HEK293 (cell line): ENCODE results near the gene EOGT.

Source experiments
- GLI4 ChIP-seq: fragments of 450-650 bp; formaldehyde crosslinking; IDR thresholded peaks from 2 replicates; pipeline ENCODE4 v1.5.1; 2016; ENCODE audit warnings: missing biosample characterization, missing genetic modification characterization
- GLIS2 ChIP-seq: fragments of 450-650 bp; formaldehyde crosslinking; IDR thresholded peaks from 2 replicates; pipeline ENCODE4 v1.5.1; 2016; ENCODE audit warnings: missing biosample characterization, missing genetic modification characterization
- IKZF3 ChIP-seq: fragments of 450-650 bp; IDR thresholded peaks from 2 replicates; pipeline ENCODE4 v1.5.0; 2018; ENCODE audit warnings: missing biosample characterization, mild to moderate bottlenecking, missing genetic modification characterization, moderate library complexity
- KLF1 ChIP-seq: fragments of 450-650 bp; formaldehyde crosslinking; IDR thresholded peaks from 2 replicates; pipeline ENCODE4 v1.5.1; 2016; ENCODE audit warnings: missing biosample characterization, missing genetic modification characterization
- KLF8 ChIP-seq: fragments of 450-650 bp; formaldehyde crosslinking; IDR thresholded peaks from 2 replicates; pipeline ENCODE4 v1.5.1; 2016; ENCODE audit warnings: missing biosample characterization, missing genetic modification characterization
- OSR2 ChIP-seq: fragments of 450-650 bp; formaldehyde crosslinking; IDR thresholded peaks from 2 replicates; pipeline ENCODE4 v1.5.1; 2016; ENCODE audit warnings: missing biosample characterization, missing genetic modification characterization
- SP2 ChIP-seq: fragments of 450-650 bp; formaldehyde crosslinking; IDR thresholded peaks from 2 replicates; pipeline ENCODE4 v1.5.1; 2016; ENCODE audit warnings: missing biosample characterization, missing genetic modification characterization
- TRIM28 ChIP-seq: IDR thresholded peaks from 2 replicates; pipeline ENCODE4 v1.6.1; 2011; ENCODE audit warnings: low read length, control low read depth, borderline replicate concordance
- YY2 ChIP-seq: fragments of 450-650 bp; formaldehyde crosslinking; IDR thresholded peaks from 2 replicates; pipeline ENCODE4 v1.5.1; 2016; ENCODE audit warnings: missing biosample characterization, missing genetic modification characterization
- ZFP37 ChIP-seq: fragments of 450-650 bp; formaldehyde crosslinking; IDR thresholded peaks from 2 replicates; pipeline ENCODE4 v1.5.1; 2016; ENCODE audit warnings: missing biosample characterization, missing genetic modification characterization
- ZFP69B ChIP-seq: fragments of 450-650 bp; formaldehyde crosslinking; IDR thresholded peaks from 2 replicates; pipeline ENCODE4 v1.5.1; 2016; ENCODE audit warnings: missing biosample characterization, missing genetic modification characterization
- ZIC2 ChIP-seq: fragments of 450-650 bp; formaldehyde crosslinking; IDR thresholded peaks from 2 replicates; pipeline ENCODE4 v1.5.1; 2016; ENCODE audit warnings: missing biosample characterization, missing genetic modification characterization
- ZNF133 ChIP-seq: fragments of 450-650 bp; formaldehyde crosslinking; IDR thresholded peaks from 2 replicates; pipeline ENCODE4 v1.5.1; 2016; ENCODE audit warnings: missing biosample characterization, missing genetic modification characterization
- ZNF16 ChIP-seq: fragments of 450-650 bp; formaldehyde crosslinking; IDR thresholded peaks from 2 replicates; pipeline ENCODE4 v1.5.1; 2016; ENCODE audit warnings: low read depth, missing biosample characterization, missing genetic modification characterization
- ZNF169 ChIP-seq: fragments of 450-650 bp; formaldehyde crosslinking; IDR thresholded peaks from 2 replicates; pipeline ENCODE4 v1.5.1; 2016; ENCODE audit warnings: missing biosample characterization, missing genetic modification characterization
- ZNF175 ChIP-seq: fragments of 450-650 bp; formaldehyde crosslinking; IDR thresholded peaks from 2 replicates; pipeline ENCODE4 v1.5.1; 2016; ENCODE audit warnings: missing biosample characterization, missing genetic modification characterization
- ZNF223 ChIP-seq: fragments of 450-650 bp; formaldehyde crosslinking; IDR thresholded peaks from 2 replicates; pipeline ENCODE4 v1.5.1; 2016; ENCODE audit warnings: missing biosample characterization, missing genetic modification characterization
- ZNF239 ChIP-seq: fragments of 450-650 bp; formaldehyde crosslinking; IDR thresholded peaks from 2 replicates; pipeline ENCODE4 v1.5.1; 2016; ENCODE audit warnings: missing biosample characterization, missing genetic modification characterization
- ZNF341 ChIP-seq: fragments of 450-650 bp; formaldehyde crosslinking; IDR thresholded peaks from 2 replicates; pipeline ENCODE4; 2016; ENCODE audit warnings: low read depth, missing biosample characterization, missing genetic modification characterization
- ZNF394 ChIP-seq: fragments of 450-650 bp; formaldehyde crosslinking; IDR thresholded peaks from 2 replicates; pipeline ENCODE4 v1.5.1; 2016; ENCODE audit warnings: missing biosample characterization, missing genetic modification characterization, mild to moderate bottlenecking, moderate library complexity, borderline replicate concordance
- ZNF501 ChIP-seq: fragments of 450-650 bp; formaldehyde crosslinking; IDR thresholded peaks from 2 replicates; pipeline ENCODE4 v1.5.1; 2016; ENCODE audit warnings: missing biosample characterization, missing genetic modification characterization
- ZNF510 ChIP-seq: fragments of 450-650 bp; formaldehyde crosslinking; IDR thresholded peaks from 2 replicates; pipeline ENCODE4 v1.5.1; 2018; ENCODE audit warnings: mild to moderate bottlenecking, missing genetic modification characterization, missing biosample characterization; ENCODE audit not compliant: insufficient replicate concordance
- ZNF544 ChIP-seq: fragments of 450-650 bp; formaldehyde crosslinking; IDR thresholded peaks from 2 replicates; pipeline ENCODE4 v1.5.0; 2017; ENCODE audit warnings: missing biosample characterization, missing genetic modification characterization
- ZNF548 ChIP-seq: fragments of 450-650 bp; formaldehyde crosslinking; IDR thresholded peaks from 2 replicates; pipeline ENCODE4 v1.5.1; 2016; ENCODE audit warnings: missing biosample characterization, missing genetic modification characterization
- ZNF629 ChIP-seq: fragments of 450-650 bp; formaldehyde crosslinking; IDR thresholded peaks from 2 replicates; pipeline ENCODE4 v1.5.1; 2017; ENCODE audit warnings: missing biosample characterization, missing genetic modification characterization
- ZNF76 ChIP-seq: fragments of 450-650 bp; formaldehyde crosslinking; IDR thresholded peaks from 2 replicates; pipeline ENCODE4; 2016; ENCODE audit warnings: low read depth, missing biosample characterization, missing genetic modification characterization, borderline replicate concordance
- ZNF777 ChIP-seq: fragments of 450-650 bp; formaldehyde crosslinking; IDR thresholded peaks from 2 replicates; pipeline ENCODE4 v1.5.1; 2017; ENCODE audit warnings: missing biosample characterization, missing genetic modification characterization, borderline replicate concordance
- ZNF843 ChIP-seq: fragments of 450-650 bp; formaldehyde crosslinking; IDR thresholded peaks from 2 replicates; pipeline ENCODE4 v1.5.1; 2016; ENCODE audit warnings: missing biosample characterization, missing genetic modification characterization
- TF ChIP-seq, protein P1 (sequence below): fragments of 450-650 bp; formaldehyde crosslinking; IDR thresholded peaks from 2 replicates; pipeline ENCODE4 v1.5.1; 2016; ENCODE audit warnings: missing biosample characterization, missing genetic modification characterization
- TF ChIP-seq, protein P2 (sequence below): fragments of 450-650 bp; formaldehyde crosslinking; IDR thresholded peaks from 2 replicates; pipeline ENCODE4 v1.5.1; 2016; ENCODE audit warnings: missing biosample characterization, missing genetic modification characterization
- TF ChIP-seq, protein P3 (sequence below): fragments of 450-650 bp; formaldehyde crosslinking; IDR thresholded peaks from 2 replicates; pipeline ENCODE4 v1.5.1; 2016; ENCODE audit warnings: missing biosample characterization, missing genetic modification characterization
- TF ChIP-seq, protein P4 (sequence below): fragments of 450-650 bp; formaldehyde crosslinking; IDR thresholded peaks from 2 replicates; pipeline ENCODE4 v1.5.1; 2017; ENCODE audit warnings: missing biosample characterization, missing genetic modification characterization

The EOGT gene

DNA sequence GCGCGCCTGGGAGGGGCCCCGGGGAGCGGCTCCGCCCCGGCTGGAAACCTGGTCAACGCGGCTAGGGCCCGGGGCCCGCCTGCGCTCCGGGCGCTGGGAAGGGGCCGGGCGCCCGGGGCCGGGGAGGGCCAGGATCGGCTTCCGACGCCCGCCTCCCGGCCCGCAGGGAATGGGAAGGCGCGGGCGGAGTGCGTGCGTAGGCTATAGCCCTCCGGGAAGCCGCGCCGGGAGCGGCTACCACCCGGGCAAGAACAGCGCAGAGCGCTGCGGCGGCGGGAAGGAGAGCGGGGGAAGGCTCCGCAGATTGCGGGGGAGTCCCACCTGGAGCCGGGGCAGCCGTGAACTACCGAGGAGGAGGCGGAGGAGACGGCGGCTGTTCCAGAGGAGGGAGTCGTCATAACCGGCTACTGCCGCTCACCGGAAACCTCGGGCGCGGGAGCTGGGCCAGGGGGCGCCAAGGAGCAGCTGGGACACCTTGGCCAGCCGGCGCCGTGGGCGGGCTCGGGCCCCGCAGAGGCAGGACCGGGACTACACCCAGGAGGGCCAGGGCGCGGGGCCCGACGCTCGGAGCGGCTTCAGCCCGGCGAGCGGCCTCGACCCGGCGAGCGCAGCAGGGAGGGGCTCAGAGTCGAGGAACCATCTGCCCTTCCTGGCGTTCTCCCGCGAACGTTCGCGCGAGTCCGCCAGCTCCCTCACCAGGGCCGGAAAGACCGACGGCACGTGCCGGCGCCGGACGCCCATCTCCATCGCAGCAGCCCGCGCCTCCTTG is at the start of gene EOGT (continued):
- peak; percentile 76 for TF ChIP-seq GLIS2 (tag by site-specific recombination)
- TF ChIP-seq ZFP37 (tag by site-specific recombination), result 0 out of 2 replicates have a peak, but pooled peaks have one; percentile 32
- TF ChIP-seq KLF8 (tag by site-specific recombination), result peak; percentile 84
- TF ChIP-seq ZNF501, result peak; percentile 48; the same call in 1 of the 2 replicates
- peak; percentile 39; the same call in 1 of the 2 replicates for TF ChIP-seq ZNF777 (tag by site-specific recombination)
- TF ChIP-seq TRIM28, result peak; percentile 60
- peak; percentile 60; the same call in 1 of the 2 replicates for TF ChIP-seq ZFP69B (tag by site-specific recombination)
- TF ChIP-seq YY2 (tag by site-specific recombination), result no peak
- TF ChIP-seq ZNF341 (tag by site-specific recombination), result peak; percentile 100
- peak; percentile 56 for TF ChIP-seq ZNF394 (tag by site-specific recombination)
- TF ChIP-seq ZIC2 (tag by site-specific recombination), result peak; percentile 68
- TF ChIP-seq ZNF629 (tag by site-specific recombination), result peak; percentile 30; the same call in 1 of the 2 replicates
- TF ChIP-seq, protein P1, sequence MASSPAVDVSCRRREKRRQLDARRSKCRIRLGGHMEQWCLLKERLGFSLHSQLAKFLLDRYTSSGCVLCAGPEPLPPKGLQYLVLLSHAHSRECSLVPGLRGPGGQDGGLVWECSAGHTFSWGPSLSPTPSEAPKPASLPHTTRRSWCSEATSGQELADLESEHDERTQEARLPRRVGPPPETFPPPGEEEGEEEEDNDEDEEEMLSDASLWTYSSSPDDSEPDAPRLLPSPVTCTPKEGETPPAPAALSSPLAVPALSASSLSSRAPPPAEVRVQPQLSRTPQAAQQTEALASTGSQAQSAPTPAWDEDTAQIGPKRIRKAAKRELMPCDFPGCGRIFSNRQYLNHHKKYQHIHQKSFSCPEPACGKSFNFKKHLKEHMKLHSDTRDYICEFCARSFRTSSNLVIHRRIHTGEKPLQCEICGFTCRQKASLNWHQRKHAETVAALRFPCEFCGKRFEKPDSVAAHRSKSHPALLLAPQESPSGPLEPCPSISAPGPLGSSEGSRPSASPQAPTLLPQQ (tag by site-specific recombination), result peak; percentile 81
- TF ChIP-seq ZNF548 (tag by site-specific recombination), result no peak
- TF ChIP-seq, protein P2, sequence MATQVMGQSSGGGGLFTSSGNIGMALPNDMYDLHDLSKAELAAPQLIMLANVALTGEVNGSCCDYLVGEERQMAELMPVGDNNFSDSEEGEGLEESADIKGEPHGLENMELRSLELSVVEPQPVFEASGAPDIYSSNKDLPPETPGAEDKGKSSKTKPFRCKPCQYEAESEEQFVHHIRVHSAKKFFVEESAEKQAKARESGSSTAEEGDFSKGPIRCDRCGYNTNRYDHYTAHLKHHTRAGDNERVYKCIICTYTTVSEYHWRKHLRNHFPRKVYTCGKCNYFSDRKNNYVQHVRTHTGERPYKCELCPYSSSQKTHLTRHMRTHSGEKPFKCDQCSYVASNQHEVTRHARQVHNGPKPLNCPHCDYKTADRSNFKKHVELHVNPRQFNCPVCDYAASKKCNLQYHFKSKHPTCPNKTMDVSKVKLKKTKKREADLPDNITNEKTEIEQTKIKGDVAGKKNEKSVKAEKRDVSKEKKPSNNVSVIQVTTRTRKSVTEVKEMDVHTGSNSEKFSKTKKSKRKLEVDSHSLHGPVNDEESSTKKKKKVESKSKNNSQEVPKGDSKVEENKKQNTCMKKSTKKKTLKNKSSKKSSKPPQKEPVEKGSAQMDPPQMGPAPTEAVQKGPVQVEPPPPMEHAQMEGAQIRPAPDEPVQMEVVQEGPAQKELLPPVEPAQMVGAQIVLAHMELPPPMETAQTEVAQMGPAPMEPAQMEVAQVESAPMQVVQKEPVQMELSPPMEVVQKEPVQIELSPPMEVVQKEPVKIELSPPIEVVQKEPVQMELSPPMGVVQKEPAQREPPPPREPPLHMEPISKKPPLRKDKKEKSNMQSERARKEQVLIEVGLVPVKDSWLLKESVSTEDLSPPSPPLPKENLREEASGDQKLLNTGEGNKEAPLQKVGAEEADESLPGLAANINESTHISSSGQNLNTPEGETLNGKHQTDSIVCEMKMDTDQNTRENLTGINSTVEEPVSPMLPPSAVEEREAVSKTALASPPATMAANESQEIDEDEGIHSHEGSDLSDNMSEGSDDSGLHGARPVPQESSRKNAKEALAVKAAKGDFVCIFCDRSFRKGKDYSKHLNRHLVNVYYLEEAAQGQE (tag by site-specific recombination), result no peak
- no peak for TF ChIP-seq ZNF16 (tag by site-specific recombination)
- peak; percentile 7; the same call in 1 of the 2 replicates for TF ChIP-seq KLF1 (tag by site-specific recombination)
- TF ChIP-seq, protein P3, sequence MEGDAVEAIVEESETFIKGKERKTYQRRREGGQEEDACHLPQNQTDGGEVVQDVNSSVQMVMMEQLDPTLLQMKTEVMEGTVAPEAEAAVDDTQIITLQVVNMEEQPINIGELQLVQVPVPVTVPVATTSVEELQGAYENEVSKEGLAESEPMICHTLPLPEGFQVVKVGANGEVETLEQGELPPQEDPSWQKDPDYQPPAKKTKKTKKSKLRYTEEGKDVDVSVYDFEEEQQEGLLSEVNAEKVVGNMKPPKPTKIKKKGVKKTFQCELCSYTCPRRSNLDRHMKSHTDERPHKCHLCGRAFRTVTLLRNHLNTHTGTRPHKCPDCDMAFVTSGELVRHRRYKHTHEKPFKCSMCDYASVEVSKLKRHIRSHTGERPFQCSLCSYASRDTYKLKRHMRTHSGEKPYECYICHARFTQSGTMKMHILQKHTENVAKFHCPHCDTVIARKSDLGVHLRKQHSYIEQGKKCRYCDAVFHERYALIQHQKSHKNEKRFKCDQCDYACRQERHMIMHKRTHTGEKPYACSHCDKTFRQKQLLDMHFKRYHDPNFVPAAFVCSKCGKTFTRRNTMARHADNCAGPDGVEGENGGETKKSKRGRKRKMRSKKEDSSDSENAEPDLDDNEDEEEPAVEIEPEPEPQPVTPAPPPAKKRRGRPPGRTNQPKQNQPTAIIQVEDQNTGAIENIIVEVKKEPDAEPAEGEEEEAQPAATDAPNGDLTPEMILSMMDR, result peak; percentile 90
- no peak for TF ChIP-seq GLI4 (tag by site-specific recombination)
- peak; percentile 16; the same call in 1 of the 2 replicates for TF ChIP-seq ZNF76 (tag by site-specific recombination)
- TF ChIP-seq SP2, result peak; percentile 65
- no peak for TF ChIP-seq ZNF133
- no peak for TF ChIP-seq ZNF843 (tag by site-specific recombination)
- TF ChIP-seq IKZF3 (tag by site-specific recombination), result peak; percentile 54; the same call in 1 of the 2 replicates
- TF ChIP-seq, protein P4, sequence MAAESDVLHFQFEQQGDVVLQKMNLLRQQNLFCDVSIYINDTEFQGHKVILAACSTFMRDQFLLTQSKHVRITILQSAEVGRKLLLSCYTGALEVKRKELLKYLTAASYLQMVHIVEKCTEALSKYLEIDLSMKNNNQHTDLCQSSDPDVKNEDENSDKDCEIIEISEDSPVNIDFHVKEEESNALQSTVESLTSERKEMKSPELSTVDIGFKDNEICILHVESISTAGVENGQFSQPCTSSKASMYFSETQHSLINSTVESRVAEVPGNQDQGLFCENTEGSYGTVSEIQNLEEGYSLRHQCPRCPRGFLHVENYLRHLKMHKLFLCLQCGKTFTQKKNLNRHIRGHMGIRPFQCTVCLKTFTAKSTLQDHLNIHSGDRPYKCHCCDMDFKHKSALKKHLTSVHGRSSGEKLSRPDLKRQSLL (tag by site-specific recombination), result peak; percentile 95
- no peak for TF ChIP-seq ZNF510
- no peak for TF ChIP-seq ZNF544 (tag by site-specific recombination)
- TF ChIP-seq ZNF169 (tag by site-specific recombination), result no peak
- no peak for TF ChIP-seq ZNF239 (tag by site-specific recombination)
- TF ChIP-seq ZNF175, result no peak
- peak; percentile 89 for TF ChIP-seq OSR2 (tag by site-specific recombination)
- peak; percentile 95 for TF ChIP-seq ZNF223 (tag by site-specific recombination)
